Activated naive CD8-positive, alpha-beta T cell treated with anti-CD3 and anti-CD28 coated beads, Interleukin-2, amount 50 U/mL, for 24 hours (primary cell): ENCODE results near the gene PERP.

Experiments
- ATAC-seq: fragments of 150-1000 bp; cut with Tn5 transposase; one replicate; pipeline ENCODE4 v1.10.0; 2021
- DNase-seq: peaks from one replicate; pipeline ENCODE4 v3.0.0; 2021
- H3K27ac Mint-ChIP-seq: one replicate; pipeline ENCODE4 v1.8.0; 2021; ENCODE audit warnings: mild to moderate bottlenecking, mixed read lengths
- H3K27me3 Mint-ChIP-seq: one replicate; pipeline ENCODE4 v1.8.0; 2021; ENCODE audit warnings: mixed read lengths
- H3K36me3 Mint-ChIP-seq: one replicate; pipeline ENCODE4 v1.8.0; 2021; ENCODE audit warnings: low read depth, mixed read lengths
- H3K4me1 Mint-ChIP-seq: one replicate; pipeline ENCODE4 v1.8.0; 2021; ENCODE audit warnings: mixed read lengths
- H3K4me3 Mint-ChIP-seq: one replicate; pipeline ENCODE4 v1.8.0; 2021; ENCODE audit warnings: mild to moderate bottlenecking, moderate library complexity, mixed read lengths
- H3K9me3 Mint-ChIP-seq: one replicate; pipeline ENCODE4 v1.8.0; 2021; ENCODE audit warnings: mixed read lengths

The PERP gene

GRCh38 chr6:138110229-138110628, 3.0 kb upstream of the PERP start:
- Mint-ChIP-seq H3K36me3 (no peaks in the 10 kb centered on the region), H3K27ac (no peak overlapping the region), H3K4me3 (no peak overlapping the region), H3K27me3 (peaks cover 35% of the 10 kb centered on the region), H3K4me1 (peaks cover 19% of the 10 kb centered on the region), H3K9me3 (no peaks in the 10 kb centered on the region)
- no peak for ATAC-seq
- DNase-seq, result no peak

- Mint-ChIP-seq H3K4me1 (peaks cover 19% of the 10 kb centered on the region), H3K27ac (no peak overlapping the region), H3K9me3 (no peaks in the 10 kb centered on the region), H3K36me3 (no peaks in the 10 kb centered on the region), H3K4me3 (no peak overlapping the region), H3K27me3 (peaks cover 41% of the 10 kb centered on the region)
- ATAC-seq (peak; percentile 49), DNase-seq (peak; percentile 83)
These were observed 2.1 kb upstream of the PERP start for GRCh38 chr6:138109042-138109997.

- peak; percentile 15 for ATAC-seq
- Mint-ChIP-seq H3K36me3 (no peaks in the 10 kb centered on the region), H3K27me3 (peaks cover 37% of the 10 kb centered on the region), H3K4me1 (peaks cover 19% of the 10 kb centered on the region), H3K4me3 (peak overlapping the region; percentile 83), H3K9me3 (no peaks in the 10 kb centered on the region), H3K27ac (peak overlapping the region; percentile 24)
- peak; percentile 9 for DNase-seq
These were observed 753 bp upstream of the PERP start for GRCh38 chr6:138107752-138108592.

- DNase-seq, result no peak
- H3K4me1 Mint-ChIP-seq, result peaks cover 19% of the 10 kb centered on the region
- no peaks in the 10 kb centered on the region for H3K9me3 Mint-ChIP-seq
- peaks cover 37% of the 10 kb centered on the region for H3K27me3 Mint-ChIP-seq
- H3K36me3 Mint-ChIP-seq, result no peaks in the 10 kb centered on the region
- peak overlapping the region; percentile 83 for H3K4me3 Mint-ChIP-seq
- ATAC-seq, result no peak
- no peak overlapping the region for H3K27ac Mint-ChIP-seq
These were observed 548 bp downstream of the PERP start for GRCh38 chr6:138106665-138107077.

GRCh38 chr6:138105880-138106664, 1.1 kb downstream of the PERP start:
- no peak overlapping the region for H3K27ac Mint-ChIP-seq
- H3K27me3 Mint-ChIP-seq, result peaks cover 39% of the 10 kb centered on the region
- peaks cover 19% of the 10 kb centered on the region for H3K4me1 Mint-ChIP-seq
- no peaks in the 10 kb centered on the region for H3K36me3 Mint-ChIP-seq
- DNase-seq (no peak), ATAC-seq (no peak)
- peak overlapping the region; percentile 83 for H3K4me3 Mint-ChIP-seq
- H3K9me3 Mint-ChIP-seq, result no peaks in the 10 kb centered on the region

GRCh38 chr6:138105446-138105845, 1.8 kb downstream of the PERP start:
- no peak overlapping the region for H3K27ac Mint-ChIP-seq

GRCh38 chr6:138104618-138105213, 2.5 kb downstream of the PERP start:
- Mint-ChIP-seq H3K36me3 (no peaks in the 10 kb centered on the region), H3K27ac (no peak overlapping the region), H3K27me3 (peaks cover 40% of the 10 kb centered on the region), H3K4me1 (peaks cover 19% of the 10 kb centered on the region), H3K4me3 (no peak overlapping the region), H3K9me3 (no peaks in the 10 kb centered on the region)
- DNase-seq (no peak), ATAC-seq (no peak)

More at GRCh38 chr6:138105446-138105845, 1.8 kb downstream of the PERP start:
- no peaks in the 10 kb centered on the region for H3K9me3 Mint-ChIP-seq
- H3K36me3 Mint-ChIP-seq, result no peaks in the 10 kb centered on the region
- peaks cover 19% of the 10 kb centered on the region for H3K4me1 Mint-ChIP-seq
- ATAC-seq (no peak), DNase-seq (no peak)
- peaks cover 39% of the 10 kb centered on the region for H3K27me3 Mint-ChIP-seq
- no peak overlapping the region for H3K4me3 Mint-ChIP-seq

- no peak overlapping the region for H3K4me3 Mint-ChIP-seq
- no peak overlapping the region for H3K27ac Mint-ChIP-seq
- peaks cover 36% of the 10 kb centered on the region for H3K27me3 Mint-ChIP-seq
- no peaks in the 10 kb centered on the region for H3K9me3 Mint-ChIP-seq
- ATAC-seq (no peak), DNase-seq (no peak)
- H3K36me3 Mint-ChIP-seq, result no peaks in the 10 kb centered on the region
- H3K4me1 Mint-ChIP-seq, result peaks cover 16% of the 10 kb centered on the region
These were observed 3.3 kb downstream of the PERP start for GRCh38 chr6:138103871-138104270.

GRCh38 chr6:138101946-138102731, 5.1 kb downstream of the PERP start:
- Mint-ChIP-seq H3K27ac (no peak overlapping the region), H3K27me3 (peaks cover 29% of the 10 kb centered on the region), H3K36me3 (no peaks in the 10 kb centered on the region), H3K4me3 (no peak overlapping the region), H3K4me1 (peaks cover 8% of the 10 kb centered on the region), H3K9me3 (peaks cover 3% of the 10 kb centered on the region)
- no peak for DNase-seq
- no peak for ATAC-seq

GRCh38 chr6:138099832-138100231, 7.4 kb downstream of the PERP start:
- no peaks in the 10 kb centered on the region for H3K4me1 Mint-ChIP-seq
- DNase-seq (no peak), ATAC-seq (no peak)
- no peak overlapping the region for H3K27ac Mint-ChIP-seq
- H3K36me3 Mint-ChIP-seq, result peaks cover 6% of the 10 kb centered on the region
- peaks cover 13% of the 10 kb centered on the region for H3K27me3 Mint-ChIP-seq
- no peak overlapping the region for H3K4me3 Mint-ChIP-seq
- H3K9me3 Mint-ChIP-seq, result peaks cover 3% of the 10 kb centered on the region

GRCh38 chr6:138098306-138098705, 8.9 kb downstream of the PERP start:
- peaks cover 6% of the 10 kb centered on the region for H3K36me3 Mint-ChIP-seq
- H3K9me3 Mint-ChIP-seq, result peaks cover 3% of the 10 kb centered on the region
- no peak overlapping the region for H3K27ac Mint-ChIP-seq
- DNase-seq, result no peak
- no peak for ATAC-seq
- no peak overlapping the region for H3K4me3 Mint-ChIP-seq
- no peaks in the 10 kb centered on the region for H3K4me1 Mint-ChIP-seq
- H3K27me3 Mint-ChIP-seq, result peaks cover 8% of the 10 kb centered on the region

- H3K27ac Mint-ChIP-seq, result no peak overlapping the region
- H3K36me3 Mint-ChIP-seq, result peaks cover 6% of the 10 kb centered on the region
- H3K4me1 Mint-ChIP-seq, result no peaks in the 10 kb centered on the region
- no peak for ATAC-seq
- H3K4me3 Mint-ChIP-seq, result no peak overlapping the region
- no peak for DNase-seq
- H3K27me3 Mint-ChIP-seq, result peaks cover 14% of the 10 kb centered on the region
- peaks cover 3% of the 10 kb centered on the region for H3K9me3 Mint-ChIP-seq
These were observed 13.0 kb downstream of the PERP start for GRCh38 chr6:138094260-138094659.

GRCh38 chr6:138093632-138094031, 13.6 kb downstream of the PERP start:
- peaks cover 3% of the 10 kb centered on the region for H3K9me3 Mint-ChIP-seq
- ATAC-seq, result no peak

More at GRCh38 chr6:138093632-138094031, 13.6 kb downstream of the PERP start:
- no peak overlapping the region for H3K27ac Mint-ChIP-seq
- peaks cover 6% of the 10 kb centered on the region for H3K36me3 Mint-ChIP-seq
- no peak for DNase-seq
- H3K4me3 Mint-ChIP-seq, result no peak overlapping the region
- H3K4me1 Mint-ChIP-seq, result no peaks in the 10 kb centered on the region
- H3K27me3 Mint-ChIP-seq, result peaks cover 14% of the 10 kb centered on the region
